ENCODE measurements around the gene SLC25A29.
"Not testable (repeated sequence)": the region's sequence is repeated elsewhere in the genome, so short reads cannot be mapped to it uniquely, and the experiment has no call there.

The SLC25A29 gene, protein sequence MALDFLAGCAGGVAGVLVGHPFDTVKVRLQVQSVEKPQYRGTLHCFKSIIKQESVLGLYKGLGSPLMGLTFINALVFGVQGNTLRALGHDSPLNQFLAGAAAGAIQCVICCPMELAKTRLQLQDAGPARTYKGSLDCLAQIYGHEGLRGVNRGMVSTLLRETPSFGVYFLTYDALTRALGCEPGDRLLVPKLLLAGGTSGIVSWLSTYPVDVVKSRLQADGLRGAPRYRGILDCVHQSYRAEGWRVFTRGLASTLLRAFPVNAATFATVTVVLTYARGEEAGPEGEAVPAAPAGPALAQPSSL

DNA sequence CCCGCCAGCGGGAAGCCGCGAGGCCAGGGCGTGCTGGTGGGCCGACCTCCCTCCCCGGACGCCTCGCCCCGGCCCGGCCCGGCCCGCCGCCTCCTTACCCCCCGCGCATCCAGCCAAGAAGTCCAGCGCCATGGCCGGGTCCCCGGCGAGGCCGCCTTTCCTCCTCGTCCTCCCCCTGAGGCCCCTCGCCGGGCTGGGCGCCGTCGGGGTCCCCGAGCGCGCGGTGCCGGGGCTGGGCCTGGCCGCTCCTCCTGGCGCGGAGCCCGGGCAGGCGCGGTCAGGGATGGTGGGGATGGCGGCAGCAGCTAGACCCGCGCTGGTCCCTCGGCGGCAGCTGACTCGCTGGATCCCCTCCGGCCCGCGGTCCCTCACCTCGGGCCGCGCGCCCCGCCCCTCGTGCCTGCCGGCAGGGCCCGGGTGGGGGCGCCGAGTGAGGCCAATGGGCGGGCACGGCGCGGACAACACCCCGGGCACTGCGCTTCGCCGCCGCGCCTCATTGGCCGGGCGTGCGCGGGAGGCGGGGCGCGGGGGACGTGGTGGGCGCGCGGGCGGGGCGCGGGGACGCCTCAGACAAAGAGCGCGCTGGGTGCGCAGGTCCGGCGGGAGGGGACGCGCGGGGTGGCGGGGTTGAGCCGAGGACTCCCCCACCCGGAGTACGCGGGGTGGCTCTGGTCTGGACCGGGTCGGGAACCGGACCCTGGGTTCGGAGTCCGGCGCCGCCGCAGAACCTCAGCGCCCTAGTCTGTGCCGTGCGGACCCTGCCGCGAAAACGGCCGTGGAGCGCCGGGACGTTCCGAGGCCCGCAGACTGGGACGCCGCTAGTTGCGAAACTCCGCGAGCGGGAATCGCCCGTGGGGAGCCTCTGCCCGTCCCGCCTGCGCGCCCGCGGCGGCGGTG lies at the start of gene SLC25A29:
Gene SLC25A29, minus strand, starts transcription at position 344 of the 897 bp plus-strand sequence. Its CDS starts 212 bp downstream, at position 132.
- DNase-seq = peak; percentile 83

DNA sequence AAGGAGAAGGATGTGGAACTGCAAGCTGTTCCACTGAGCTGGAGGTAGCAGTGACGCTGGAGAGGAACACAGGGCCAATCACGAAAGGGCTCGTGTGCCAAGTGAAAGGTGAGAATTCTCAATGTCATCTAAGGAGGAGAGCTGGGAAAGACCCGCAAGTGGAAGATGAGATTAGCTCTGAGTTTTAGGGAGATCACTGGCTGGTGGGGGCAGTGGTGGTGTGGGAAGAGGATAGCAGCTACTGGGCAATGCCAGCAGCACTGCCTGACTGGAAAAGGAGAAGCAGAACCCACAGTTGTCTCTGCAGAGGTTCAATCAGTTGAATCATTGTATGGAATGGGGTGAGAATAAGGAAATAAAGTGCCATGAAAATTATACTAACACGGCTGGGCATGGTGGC lies 44.7 kb upstream of the SLC25A29 start:
- no peak for DNase-seq

- no peak for DNase-seq
Observed at GRCh38 chr14:100350276-100350926, 44.2 kb upstream of the SLC25A29 start.

DNA sequence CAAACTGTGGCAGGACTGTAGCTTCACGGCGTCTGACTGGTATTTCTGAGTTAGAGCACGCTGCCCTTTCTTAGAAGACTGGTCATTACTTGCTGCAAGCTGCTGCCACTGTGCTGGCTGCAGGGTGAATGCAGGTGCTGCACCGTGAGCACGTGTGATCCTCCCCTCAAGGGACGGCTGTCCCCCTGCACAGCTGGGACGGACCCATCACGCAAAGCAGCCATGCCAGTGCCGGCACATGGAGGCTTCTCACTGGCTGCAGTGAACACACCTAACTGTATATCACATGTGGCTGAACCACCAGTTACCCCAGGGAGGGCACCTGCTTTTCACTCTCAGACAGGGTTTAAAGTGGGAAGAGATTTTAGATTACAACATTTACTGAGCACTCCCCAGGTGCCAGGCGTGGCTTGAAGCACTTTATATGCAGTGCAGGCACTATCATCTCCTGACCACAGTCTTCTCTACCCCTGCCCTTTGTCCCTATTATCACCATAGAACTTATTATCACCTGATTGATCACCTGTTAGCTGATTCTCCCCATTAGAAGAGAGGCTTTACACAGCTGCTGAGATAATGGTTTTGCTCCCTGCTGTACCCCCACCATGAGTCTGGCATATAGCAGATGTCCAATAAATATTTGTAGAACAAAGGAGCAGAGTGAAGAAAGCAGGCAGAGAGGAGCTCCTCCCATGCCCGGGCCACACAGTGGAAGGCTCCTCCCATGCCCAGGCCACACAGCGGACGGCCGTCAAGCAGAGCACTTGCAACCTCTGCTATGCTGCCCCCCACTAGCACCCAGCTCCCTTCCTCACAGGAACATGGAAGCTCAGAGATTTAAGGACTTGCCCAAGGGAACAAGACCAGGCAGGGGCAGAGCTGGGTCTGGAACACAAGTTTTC lies 42.8 kb upstream of the SLC25A29 start:
- DNase-seq = no peak

- DNase-seq = no peak
Observed at GRCh38 chr14:100348253-100348729, 42.0 kb upstream of the SLC25A29 start.

DNA sequence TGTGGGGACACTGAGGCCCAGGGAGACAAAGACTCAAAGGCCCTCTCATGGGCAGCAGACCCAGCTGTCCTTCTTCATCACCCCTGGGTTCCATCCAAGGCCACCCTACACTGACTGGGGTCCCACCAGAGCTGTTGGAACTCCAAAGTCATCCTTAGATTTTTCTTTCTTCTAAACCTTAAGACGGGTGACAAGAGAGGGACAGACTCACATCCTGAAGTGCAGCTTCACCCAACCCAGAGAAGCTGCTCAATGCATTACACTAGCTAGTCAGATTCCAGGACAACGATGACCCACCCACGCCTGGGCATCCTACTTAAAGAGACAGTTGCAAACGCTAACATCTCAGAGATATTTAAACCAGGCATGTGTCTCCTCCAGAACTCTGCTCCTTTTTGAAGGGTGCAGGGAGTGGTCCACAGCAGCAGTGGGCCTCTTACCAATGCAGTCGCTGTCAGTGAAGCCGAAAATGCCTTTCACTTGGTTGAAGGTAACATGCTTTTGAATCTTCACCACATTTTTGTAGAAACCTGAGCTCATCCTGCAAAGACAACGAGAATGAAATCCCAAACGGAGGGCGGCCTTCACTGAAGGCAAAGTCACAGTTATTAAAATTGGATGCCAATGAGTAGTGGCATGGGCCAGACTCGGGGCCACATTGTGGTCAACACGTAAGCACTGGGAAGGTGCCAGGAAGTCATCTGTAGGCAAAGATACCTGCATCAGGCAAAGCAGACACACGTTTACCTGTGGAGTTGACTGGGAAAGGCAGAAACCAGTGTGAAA lies 40.3 kb upstream of the SLC25A29 start:
- DNase-seq = no peak

DNA sequence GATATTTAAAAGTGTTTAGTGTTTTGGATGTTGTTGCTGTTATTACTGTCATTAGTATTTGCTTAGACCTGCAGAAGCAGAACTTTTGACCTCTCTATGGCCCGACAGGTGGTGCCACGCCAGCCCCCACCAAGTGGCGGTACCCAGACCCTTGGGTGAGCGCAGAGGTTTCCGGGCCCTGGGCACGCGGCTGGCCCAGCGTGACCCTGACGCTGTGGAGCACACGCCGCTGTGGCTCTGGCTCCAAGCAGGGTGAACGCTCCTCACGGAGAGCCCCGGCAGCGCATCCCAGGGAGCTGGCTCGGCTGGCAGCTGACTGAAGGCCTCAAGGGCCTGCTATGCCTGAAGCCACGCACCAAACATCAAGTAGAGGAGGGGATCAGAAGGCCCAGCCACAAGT lies 39.5 kb upstream of the SLC25A29 start:
- no peak for DNase-seq

DNA sequence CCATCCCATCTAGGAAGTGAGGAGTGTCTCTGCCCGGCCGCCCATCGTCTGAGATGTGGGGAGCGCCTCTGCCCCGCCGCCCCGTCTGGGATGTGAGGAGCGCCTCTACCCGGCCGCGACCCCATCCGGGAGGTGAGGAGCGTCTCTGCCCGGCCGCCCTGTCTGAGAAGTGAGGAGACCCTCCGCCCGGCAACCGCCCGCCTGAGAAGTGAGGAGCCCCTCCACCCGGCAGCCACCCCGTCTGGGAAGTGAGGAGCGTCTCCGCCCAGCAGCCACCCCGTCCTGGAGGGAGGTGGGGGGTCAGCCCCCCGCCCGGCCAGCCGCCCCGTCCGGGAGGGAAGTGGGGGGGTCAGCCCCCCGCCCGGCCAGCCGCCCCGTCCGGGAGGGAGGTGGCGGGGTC lies 38.4 kb upstream of the SLC25A29 start:
- DNase-seq = not testable (repeated sequence)

DNA sequence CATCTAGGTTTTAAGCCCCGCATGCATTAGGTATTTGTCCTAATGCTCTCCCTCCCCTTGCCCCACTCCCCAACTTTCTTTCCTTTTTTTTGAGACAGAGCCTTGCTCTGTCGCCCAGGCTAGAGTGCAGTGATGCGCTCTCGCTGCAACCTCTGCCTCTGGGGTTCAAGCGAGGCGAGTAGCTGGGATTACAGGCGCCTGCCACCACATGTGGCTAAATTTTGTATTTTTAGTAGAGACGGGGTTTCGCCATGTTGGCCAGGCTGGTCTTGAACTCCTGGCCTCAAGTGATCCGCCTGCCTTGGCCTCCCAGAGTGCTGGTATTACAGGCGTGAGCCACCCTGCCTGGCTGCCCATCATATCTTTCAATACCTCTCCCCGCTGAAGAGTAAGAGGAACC lies 36.6 kb upstream of the SLC25A29 start:
- not testable (repeated sequence) for DNase-seq

DNA sequence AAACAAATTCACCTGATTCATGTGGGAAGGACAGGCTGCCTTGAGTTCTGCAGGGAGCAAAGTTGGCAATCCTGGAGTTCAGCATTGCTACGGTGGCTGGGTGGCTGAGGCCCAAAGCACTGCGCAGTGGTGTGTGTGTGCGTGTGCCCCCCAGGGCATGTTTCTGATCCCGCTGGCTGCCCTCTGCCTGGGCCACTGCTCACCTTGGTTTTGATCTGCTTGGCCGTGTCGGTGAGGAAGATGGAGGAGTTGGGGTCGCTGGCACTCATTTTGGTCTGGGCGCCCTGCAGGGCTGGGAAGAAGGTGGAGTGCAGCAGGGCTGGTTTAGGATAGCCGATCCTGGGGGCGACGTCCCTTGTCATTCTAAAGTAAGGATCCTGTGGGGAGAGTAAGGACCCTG lies 36.0 kb upstream of the SLC25A29 start:
- no peak for DNase-seq

GRCh38 chr14:100341301-100342031 lies 35.2 kb upstream of the SLC25A29 start:
- no peak for DNase-seq

DNA sequence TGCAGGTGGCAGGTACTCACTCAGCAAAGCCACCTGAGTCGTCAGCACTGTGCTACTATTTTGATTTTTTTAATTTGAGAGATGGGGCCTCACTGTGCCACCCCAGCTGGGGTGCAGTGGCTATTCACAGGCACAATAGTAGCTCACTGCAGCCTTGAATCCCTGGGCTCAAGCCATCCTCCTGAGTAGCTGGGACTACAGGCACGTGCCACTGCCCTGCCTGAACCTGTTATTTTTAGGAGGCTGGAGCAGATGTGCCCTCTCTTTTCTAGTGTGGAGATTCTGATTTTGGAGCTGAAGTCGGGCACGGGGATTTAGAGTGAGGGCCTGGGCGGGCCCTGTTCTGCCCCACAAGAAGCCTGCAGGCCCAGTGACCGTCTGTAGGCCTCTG lies 34.2 kb upstream of the SLC25A29 start:
- DNase-seq = no peak

- DNase-seq = no peak
Observed at GRCh38 chr14:100339766-100340422, 33.6 kb upstream of the SLC25A29 start.

DNA sequence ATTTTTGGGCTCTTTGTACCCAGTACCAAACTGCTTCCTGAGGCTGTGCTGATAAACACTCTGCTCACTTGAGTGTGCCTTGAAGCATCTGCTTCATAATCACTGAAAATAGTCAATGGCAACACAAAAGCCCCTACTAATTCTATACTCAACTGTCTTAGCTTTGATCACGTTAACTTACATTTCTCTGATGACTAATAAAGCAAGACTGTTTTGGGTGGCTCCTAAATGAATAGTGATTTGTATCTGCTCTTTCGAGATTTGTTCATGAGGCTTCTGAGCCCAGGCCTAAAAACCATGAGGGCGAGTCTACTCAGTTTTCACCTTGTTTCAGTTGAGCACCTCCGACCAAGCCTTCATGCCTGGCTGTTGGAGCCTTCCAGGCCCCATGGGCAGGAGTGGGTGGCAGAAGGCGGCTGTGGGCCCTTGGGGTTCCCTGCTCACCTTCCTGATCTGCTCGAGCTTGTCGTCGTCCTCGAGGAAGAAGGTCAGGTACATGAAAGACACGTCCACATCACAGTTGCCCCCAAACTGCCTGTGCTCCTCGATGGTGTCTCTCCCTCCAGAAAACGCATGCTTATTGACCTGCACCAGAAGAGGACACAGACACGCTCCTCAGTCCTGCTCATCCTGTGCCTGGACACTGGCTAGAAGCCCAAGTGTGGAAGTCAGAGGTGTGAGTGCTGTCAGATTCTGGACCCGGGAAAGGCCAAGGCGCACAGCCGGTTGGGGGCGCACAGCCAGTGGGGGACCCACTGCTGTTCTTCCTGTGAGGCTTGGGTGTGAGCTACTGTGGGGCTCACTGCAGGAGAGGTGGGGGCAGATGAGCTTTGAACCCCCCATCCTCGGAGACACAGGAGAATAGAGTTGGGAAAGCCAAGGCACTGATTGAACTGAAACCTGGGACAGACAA lies 30.6 kb upstream of the SLC25A29 start:
- no peak for DNase-seq

GRCh38 chr14:100334904-100335303 lies 28.7 kb upstream of the SLC25A29 start:
- no peak for DNase-seq

DNA sequence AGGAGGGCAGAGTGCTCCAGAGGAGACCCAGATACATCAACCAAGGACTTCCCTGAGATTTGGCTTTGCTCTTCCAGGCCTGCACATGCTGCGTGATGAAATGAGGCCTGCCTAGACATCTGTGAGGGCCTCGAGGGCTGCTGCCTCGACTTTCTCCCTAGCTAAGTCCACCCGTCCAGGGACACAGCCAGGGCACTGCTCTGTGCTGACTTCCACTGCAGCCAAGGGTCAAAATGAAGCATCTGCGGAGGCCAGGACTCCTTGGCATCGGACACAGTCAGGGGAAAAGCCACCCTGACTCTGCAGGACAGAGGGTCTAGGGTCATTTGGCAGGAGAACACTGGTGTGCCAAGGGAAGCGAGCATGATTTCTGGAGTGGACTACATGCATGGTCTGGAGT lies 27.6 kb upstream of the SLC25A29 start:
- DNase-seq = no peak

DNA sequence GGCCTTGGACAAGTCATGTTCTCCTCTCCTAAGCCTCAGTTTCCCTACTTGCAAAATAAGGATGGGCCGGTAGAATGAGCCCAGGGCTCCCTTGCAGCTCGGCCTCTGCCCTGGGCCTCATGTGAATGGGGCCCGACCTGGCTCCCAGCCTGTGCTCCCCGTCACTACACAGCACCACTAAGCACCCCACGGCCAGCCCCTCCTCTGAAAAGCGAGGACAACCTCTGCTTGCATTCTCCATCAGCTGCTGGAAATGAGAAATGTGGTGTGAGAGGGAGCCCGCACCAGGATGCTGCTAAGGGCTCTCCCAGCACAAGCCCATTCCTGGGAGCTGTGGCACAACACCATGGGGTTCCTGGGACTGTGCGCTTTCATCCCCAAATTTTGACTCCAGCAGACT lies 27.1 kb upstream of the SLC25A29 start:
- no peak for DNase-seq

- DNase-seq = no peak
Observed at GRCh38 chr14:100332797-100333196, 26.6 kb upstream of the SLC25A29 start.

- no peak for DNase-seq
Observed at GRCh38 chr14:100332071-100332639, 25.9 kb upstream of the SLC25A29 start.

All from NCI-H446 treated with DMSO at 0.1 percent for 48 hours (cell line).